ENCODE results near the gene SLC22A5.

The SLC22A5 gene

DNA sequence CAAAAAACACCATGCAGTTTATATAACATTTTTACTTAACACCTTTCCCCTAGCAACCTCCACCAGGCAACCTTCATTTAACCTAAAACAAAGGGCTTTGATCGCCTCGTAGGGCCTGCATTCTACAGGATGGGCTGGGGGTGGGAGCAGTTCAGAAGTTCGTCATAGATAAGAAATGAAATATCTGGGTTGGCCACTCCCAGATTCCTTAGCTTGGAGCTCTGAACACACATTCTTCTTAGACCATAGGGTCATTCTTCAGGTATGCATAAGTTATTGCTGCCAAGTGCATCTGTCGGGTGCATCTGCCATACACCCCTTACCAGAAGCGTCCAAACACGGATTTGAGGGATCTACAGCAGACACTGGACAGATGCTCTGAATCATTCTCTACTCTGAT, 4.3 kb upstream of the SLC22A5 start:
- DNase-seq (ENCODE audit: low spot score), result no peak

- no peak for DNase-seq (ENCODE audit: low spot score)
Observed at GRCh38 chr5:132368186-132368585, 1.3 kb upstream of the SLC22A5 start.

DNA sequence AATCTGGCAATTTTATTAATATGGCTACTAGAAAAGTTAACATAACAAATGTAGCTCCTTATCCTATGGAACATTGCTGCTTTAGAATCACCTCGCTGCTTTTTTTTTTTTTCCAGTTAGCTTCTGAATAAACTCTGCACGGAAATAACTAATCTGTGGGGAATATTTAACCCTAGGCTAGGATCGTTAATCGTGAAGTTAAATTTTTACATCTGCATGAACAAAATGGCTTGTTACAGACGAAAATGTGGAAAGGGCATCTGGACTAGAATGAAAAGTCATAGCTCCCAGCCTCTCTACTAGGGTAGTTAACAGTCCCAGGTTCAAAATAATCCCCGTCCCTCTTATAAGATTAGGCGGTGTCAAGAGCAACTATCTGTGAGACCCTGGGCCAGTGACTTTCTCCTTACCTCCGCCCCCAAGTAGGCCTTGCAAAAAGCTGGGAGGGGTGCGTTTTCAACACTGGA, 470 bp upstream of the SLC22A5 start:
- no peak for DNase-seq (ENCODE audit: low spot score)

DNA sequence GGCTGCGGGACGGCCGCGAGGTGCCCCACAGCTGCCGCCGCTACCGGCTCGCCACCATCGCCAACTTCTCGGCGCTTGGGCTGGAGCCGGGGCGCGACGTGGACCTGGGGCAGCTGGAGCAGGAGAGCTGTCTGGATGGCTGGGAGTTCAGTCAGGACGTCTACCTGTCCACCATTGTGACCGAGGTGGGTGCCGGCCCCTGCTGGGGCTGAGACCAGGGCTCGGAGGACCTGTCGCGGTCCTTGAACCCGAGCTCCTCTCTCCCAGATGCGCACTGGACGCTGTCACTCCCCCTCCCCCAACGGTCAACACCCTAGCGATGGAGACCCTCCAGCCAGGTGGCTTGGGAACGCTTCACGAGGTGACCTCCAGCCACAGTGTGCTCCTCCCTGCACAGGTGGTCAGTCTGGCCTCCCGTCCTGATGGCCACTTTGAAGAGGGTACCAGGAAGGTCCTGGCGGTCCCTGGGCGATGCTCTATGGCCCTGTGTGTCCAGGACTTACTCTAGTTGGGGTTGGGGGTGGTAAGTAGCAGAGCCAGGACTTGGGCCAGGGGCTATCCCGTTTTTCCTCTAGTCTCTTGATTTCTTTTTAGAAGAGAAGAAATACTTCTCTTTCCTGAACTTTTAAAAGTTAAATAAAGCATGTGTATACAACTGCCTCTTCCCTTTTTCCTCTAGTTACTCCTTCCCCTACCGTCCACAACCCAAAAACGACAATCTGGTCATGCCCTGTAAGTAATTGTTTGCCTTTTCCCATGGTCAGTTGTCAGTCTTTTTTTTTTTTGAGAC, 866 bp downstream of the SLC22A5 start:
- no peak for DNase-seq (ENCODE audit: low spot score)

DNA sequence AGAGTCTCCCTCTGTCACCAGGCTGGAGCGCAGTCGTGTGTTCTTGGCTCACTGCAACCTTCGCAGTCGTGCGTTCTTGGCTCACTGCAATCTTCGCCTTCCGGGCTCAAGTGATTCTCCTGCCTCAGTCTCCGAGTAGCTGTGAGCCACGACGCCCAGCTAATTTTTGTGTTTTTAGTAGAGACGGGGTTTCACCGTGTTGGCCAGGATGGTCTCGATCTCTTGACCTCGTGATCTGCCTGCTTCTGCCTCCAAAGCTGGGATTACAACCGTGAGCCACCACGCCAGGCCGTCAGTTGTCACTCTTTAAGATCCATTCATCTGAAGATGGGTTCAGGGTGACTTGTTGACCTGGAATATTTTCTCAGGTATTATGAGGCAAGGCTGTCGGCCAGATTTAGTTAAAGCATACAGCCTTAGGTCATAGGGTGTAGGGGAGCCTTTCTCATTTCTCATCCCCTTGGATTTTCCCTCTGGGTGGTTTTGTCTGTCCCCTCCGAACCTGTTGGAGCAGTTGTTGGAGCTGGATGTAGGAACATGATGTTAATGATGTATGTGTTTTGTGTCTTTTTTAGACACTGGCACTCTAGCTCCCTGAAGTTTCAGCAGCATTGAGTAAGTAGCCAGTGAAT, 1.6 kb downstream of the SLC22A5 start:
- no peak for DNase-seq (ENCODE audit: low spot score)

DNA sequence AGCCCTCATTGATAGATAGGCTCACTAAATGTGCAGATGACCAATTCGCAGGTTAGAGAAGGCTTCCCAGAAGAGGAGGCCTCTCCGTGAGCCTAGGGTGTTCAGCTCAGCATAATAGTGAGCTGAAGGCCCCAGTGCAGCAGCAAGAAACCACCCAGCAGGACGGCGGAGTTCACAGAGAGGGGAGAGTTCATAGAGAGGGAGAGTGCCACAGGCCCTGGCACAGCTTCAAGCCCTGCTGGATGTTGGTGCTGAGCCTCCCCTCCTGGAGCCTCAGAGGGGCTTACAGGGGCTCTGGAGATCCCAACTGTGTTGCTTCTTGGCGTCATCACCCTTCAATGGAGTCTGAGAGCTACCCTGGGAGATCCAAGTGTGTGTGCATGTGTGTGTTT, 2.1 kb downstream of the SLC22A5 start:
- no peak for DNase-seq (ENCODE audit: low spot score)

DNA sequence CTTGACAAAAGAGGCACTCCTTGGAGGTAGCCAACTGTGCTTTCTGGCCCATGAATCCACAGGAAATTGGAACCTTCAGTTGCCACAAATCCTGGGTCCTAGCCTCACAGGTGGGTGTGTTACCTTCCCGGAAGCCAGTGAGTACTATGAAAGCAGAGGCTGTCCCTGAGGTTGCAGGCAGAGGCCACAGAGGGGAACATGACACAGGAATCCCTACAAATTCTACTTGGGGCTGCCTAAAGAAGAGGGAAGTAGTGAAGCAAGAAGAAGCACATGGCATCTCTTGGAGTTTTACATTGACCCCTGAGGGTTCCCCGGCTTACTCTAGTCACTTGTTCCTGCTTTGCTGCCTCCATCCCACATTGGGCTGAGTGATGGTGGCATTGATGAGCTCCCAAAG, 2.6 kb downstream of the SLC22A5 start:
- DNase-seq (ENCODE audit: low spot score), result no peak

DNA sequence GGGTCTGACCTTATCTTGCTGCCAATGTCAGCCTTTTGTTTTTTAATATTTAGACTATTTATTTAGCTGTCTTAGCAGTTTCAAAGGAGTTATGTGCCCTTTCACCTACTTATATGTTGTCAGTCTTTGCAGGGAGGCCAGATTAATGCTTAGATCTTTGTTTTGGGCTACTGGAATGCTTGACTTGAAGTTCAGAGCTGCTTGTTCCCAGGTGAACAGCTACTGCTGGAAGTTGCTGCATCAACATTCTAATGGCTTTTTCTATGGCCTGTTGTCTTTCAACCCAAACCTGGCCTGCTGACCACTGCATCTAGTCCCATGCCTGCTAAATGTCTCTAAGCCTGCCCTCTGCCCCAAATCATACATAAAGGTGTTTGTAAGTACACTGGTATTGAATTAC, 3.0 kb downstream of the SLC22A5 start:
- DNase-seq (ENCODE audit: low spot score), result no peak

- DNase-seq (ENCODE audit: low spot score), result no peak
Observed at GRCh38 chr5:132375957-132376356, 6.4 kb downstream of the SLC22A5 start.

GRCh38 chr5:132376694-132377641, 7.5 kb downstream of the SLC22A5 start:
- DNase-seq (ENCODE audit: low spot score), result no peak

GRCh38 chr5:132377738-132378137, 8.2 kb downstream of the SLC22A5 start:
- no peak for DNase-seq (ENCODE audit: low spot score)

- no peak for DNase-seq (ENCODE audit: low spot score)
Observed at GRCh38 chr5:132378580-132378979, 9.1 kb downstream of the SLC22A5 start.

DNA sequence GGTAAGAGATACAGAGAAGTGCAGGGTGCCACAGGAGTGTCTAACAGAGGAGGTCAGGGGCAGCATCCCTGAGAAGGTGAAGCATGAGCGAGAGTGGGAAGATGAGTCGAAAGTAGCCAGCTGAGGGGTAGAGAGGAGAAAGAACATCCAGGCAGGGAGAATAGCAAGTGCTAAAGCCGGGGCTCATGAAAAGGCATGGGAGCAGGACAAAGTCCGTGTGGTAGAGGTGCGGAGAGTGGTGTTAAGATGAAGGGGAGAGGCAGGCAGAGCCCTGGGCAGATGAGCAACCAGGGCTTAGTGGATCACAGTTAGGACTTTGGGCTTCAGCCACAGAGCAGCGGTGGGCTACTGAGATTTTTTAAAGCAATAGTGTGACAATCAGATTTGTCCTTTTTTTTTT, 10.5 kb downstream of the SLC22A5 start:
- DNase-seq (ENCODE audit: low spot score), result no peak

GRCh38 chr5:132380741-132381140, 11.2 kb downstream of the SLC22A5 start:
- DNase-seq (ENCODE audit: low spot score), result no peak

GRCh38 chr5:132381614-132382013, 12.1 kb downstream of the SLC22A5 start:
- DNase-seq (ENCODE audit: low spot score), result no peak

DNA sequence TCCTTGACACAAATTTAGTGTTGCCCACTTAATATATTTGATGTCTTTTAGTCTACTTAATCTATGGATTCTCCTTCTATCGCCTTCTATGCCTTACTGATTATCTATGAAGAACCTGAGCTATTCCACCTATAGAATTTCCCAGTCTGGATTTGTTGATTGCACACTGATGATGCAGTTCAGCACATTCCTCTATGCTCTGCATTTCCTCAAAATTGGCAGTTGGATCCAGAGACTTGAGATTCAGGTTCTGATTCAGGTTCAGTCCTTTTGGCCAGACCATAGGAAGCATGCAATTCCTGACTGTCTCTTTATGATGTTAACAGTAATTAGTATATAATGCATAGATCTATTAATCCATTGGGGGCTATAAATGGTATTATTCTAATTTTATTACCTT, 13.8 kb downstream of the SLC22A5 start:
- no peak for DNase-seq (ENCODE audit: low spot score)

- DNase-seq (ENCODE audit: low spot score), result no peak
Observed at GRCh38 chr5:132383984-132384383, 14.5 kb downstream of the SLC22A5 start.

DNA sequence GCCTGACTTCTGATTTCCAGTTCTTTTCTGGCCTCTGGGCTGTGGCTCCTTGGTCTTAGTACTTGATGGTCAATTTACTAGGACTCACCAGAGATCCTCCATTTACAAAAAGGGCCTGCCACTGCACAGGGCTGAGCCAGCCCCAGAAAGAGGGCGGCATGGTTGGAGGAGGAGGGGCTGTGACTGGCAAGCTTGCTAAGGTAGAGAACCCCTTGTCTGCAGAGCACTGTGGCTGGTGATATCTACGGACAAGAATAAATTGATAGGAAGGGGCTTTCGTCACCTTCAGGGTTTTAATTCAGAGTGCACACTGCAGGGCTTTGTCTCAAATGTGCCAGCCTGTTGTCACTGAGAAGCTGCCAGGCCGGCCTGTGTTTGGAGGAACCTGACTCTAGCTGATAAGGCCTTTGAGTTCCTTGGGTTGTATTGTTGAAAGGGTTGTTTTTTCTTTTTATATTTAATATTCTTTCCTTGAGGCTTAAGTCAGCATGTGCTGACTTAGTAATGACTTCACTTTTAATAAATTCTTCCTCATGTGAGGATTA, 15.1 kb downstream of the SLC22A5 start:
- DNase-seq (ENCODE audit: low spot score), result no peak

GRCh38 chr5:132385326-132386105, 16.0 kb downstream of the SLC22A5 start:
- DNase-seq (ENCODE audit: low spot score), result peak; percentile 78

DNA sequence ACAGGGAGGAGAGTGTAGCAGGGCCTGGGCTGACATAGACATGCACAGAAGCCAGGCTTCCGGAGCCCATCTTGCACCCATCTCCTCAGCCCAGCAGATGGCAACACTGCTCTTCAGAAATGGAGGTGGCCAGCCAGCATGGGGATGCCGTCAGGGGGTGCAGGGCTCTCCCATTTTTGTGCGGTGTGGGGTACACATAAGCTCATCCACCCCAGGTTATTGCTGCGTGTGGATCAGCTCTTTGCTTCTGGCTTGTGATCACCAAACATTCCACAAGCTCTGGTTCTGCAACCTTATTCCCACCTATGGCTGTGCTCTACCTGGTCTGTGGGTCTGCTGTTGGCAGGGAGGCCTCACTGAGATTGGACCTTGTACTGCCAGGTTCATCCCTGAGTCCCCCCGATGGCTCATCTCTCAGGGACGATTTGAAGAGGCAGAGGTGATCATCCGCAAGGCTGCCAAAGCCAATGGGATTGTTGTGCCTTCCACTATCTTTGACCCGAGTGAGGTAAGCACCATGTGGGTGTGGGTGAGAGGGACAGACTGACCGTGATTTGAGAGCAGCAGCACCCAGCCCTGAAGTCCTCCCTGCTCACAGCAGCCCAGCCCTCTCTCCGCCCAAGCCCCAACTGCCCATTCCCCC, 17.3 kb downstream of the SLC22A5 start:
- peak; percentile 82 for DNase-seq (ENCODE audit: low spot score)

GRCh38 chr5:132387640-132388117, 18.2 kb downstream of the SLC22A5 start:
- DNase-seq (ENCODE audit: low spot score), result peak; percentile 81

Data from kidney capillary endothelial cell (primary cell).